ENCODE data around the gene C6orf89.

DNA sequence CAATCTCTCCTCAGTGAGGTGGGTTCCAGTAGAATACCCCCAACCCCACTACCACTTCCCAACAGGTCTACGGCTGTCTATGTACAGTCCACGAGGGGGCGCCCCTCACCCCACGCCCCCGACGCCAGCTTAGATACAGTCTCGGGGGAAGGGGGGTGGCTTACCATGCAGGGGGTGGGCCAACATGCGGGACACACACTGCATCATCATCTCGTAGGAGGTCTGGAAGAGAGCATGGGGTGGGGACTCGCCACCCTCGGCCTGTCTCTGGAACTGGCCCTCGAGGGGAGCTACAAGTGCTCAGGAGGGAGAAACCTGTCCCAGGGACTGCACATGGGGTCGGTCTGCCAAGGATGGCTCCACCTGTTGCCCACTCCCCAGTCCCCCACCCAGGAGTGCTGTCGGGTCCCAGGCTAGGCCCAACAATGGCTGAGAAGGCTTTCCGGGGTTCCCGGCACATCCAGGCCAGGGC, 91.8 kb downstream of the C6orf89 start:
- no peak for TF ChIP-seq EZH2 (IDR thresholded peaks at IDR 0.05; ENCODE audit: low read length)
- TF ChIP-seq, protein P1, sequence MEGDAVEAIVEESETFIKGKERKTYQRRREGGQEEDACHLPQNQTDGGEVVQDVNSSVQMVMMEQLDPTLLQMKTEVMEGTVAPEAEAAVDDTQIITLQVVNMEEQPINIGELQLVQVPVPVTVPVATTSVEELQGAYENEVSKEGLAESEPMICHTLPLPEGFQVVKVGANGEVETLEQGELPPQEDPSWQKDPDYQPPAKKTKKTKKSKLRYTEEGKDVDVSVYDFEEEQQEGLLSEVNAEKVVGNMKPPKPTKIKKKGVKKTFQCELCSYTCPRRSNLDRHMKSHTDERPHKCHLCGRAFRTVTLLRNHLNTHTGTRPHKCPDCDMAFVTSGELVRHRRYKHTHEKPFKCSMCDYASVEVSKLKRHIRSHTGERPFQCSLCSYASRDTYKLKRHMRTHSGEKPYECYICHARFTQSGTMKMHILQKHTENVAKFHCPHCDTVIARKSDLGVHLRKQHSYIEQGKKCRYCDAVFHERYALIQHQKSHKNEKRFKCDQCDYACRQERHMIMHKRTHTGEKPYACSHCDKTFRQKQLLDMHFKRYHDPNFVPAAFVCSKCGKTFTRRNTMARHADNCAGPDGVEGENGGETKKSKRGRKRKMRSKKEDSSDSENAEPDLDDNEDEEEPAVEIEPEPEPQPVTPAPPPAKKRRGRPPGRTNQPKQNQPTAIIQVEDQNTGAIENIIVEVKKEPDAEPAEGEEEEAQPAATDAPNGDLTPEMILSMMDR (optimal IDR thresholded peaks at IDR 0.05 in 1 of 3, IDR thresholded peaks at IDR 0.05 in 1 of 3, conservative IDR thresholded peaks at IDR 0.05 in 1 of 3; ENCODE audit: extremely low read depth in 1 of 3, insufficient read depth in 2 of 3, low read length in 3 of 3), result peak in 1 of 3 experiments; percentile 56

Data from keratinocyte (primary cell).